Limb (tissue), 2 donors: ENCODE results near the gene VAV1.
"Not testable (repeated sequence)": the region's sequence is repeated elsewhere in the genome, so short reads cannot be mapped to it uniquely, and the experiment has no call there.

ENCODE experiments used
- DNase-seq, 2 donors: peaks; one replicate each; pipeline ENCODE4 v3.0.0-alpha.2; 2016; ENCODE audit errors: extremely low spot score in 2 of 2

Gene VAV1

GRCh38 chr19:6737873-6738786 is 34.4 kb upstream of the VAV1 start:
- DNase-seq: peak in 1 of 2 donors; percentile 66

- DNase-seq: peak in 1 of 2 donors; percentile 72
Measured at GRCh38 chr19:6738787-6739389, 33.6 kb upstream of the VAV1 start.

- DNase-seq: peak; percentile 92 to 93
Measured at GRCh38 chr19:6739390-6739882, 33.1 kb upstream of the VAV1 start, which contains the start of gene TRIP10. Gene TRIP10 (plus strand): TSS chr19:6739680. CDS start chr19:6739762, 82 bp downstream.

- peak in 1 of 2 donors; percentile 57 for DNase-seq
Measured at GRCh38 chr19:6739883-6740588, 32.5 kb upstream of the VAV1 start.

GRCh38 chr19:6740589-6741343 is 31.7 kb upstream of the VAV1 start:
- peak; percentile 57 to 74 for DNase-seq

- DNase-seq: no peak
Measured at GRCh38 chr19:6743066-6743465, 29.4 kb upstream of the VAV1 start.

- no peak for DNase-seq
Measured at GRCh38 chr19:6743714-6744380, 28.7 kb upstream of the VAV1 start.

- DNase-seq: peak; percentile 65 to 80
Measured at GRCh38 chr19:6744381-6745301, 27.9 kb upstream of the VAV1 start.

GRCh38 chr19:6745965-6746364 is 26.5 kb upstream of the VAV1 start:
- no peak for DNase-seq

GRCh38 chr19:6748543-6748942 is 24.0 kb upstream of the VAV1 start:
- DNase-seq: not testable (repeated sequence)

GRCh38 chr19:6750062-6750461 is 22.4 kb upstream of the VAV1 start:
- DNase-seq: no peak

GRCh38 chr19:6751189-6751588 is 21.3 kb upstream of the VAV1 start:
- no peak for DNase-seq

GRCh38 chr19:6752256-6753177 is 20.0 kb upstream of the VAV1 start:
- no peak for DNase-seq

GRCh38 chr19:6753178-6754031 is 19.1 kb upstream of the VAV1 start:
- DNase-seq: peak in 1 of 2 donors; percentile 74

GRCh38 chr19:6754136-6754535 is 18.4 kb upstream of the VAV1 start:
- DNase-seq: no peak

GRCh38 chr19:6754653-6755463 is 17.6 kb upstream of the VAV1 start:
- no peak for DNase-seq

- DNase-seq: no peak
Measured at GRCh38 chr19:6760606-6761005, 11.9 kb upstream of the VAV1 start.
